Large intestine (tissue), 3 donors: ENCODE results near the gene LRRC1. TPM values are rescaled to one million over a fixed set of nuclear protein-coding genes. Genes with fewer than 3 reads are reported as not detected.
A peak's percentile ranks its signal among the peaks of the same experiment; 100 is the strongest.

Experiments
- DNase-seq, 2 donors: peaks; one replicate each; pipeline versions ENCODE4 v3.0.0 to v3.0.0-alpha.2; 2013
- H3K27ac ChIP-seq: one replicate; pipeline ENCODE4 v1.5.1; 2013; ENCODE audit warnings: low read length
- H3K27me3 ChIP-seq: 2 replicates; pipeline ENCODE4 v1.6.1; 2013; ENCODE audit warnings: low read length; ENCODE audit not compliant: control insufficient read depth, insufficient read depth
- H3K36me3 ChIP-seq: 2 replicates; pipeline ENCODE4 v1.6.1; 2013; ENCODE audit warnings: low read length; ENCODE audit not compliant: control insufficient read depth, insufficient read depth
- H3K4me1 ChIP-seq: one replicate; pipeline ENCODE4 v1.6.1; 2013; ENCODE audit warnings: low read length; ENCODE audit not compliant: control insufficient read depth, insufficient read depth
- H3K4me3 ChIP-seq: one replicate; pipeline ENCODE4 v1.5.1; 2013; ENCODE audit warnings: low read length
- H3K9me3 ChIP-seq: one replicate; pipeline ENCODE4 v1.6.1; 2013; ENCODE audit warnings: mild to moderate bottlenecking, low read depth, low read length, moderate library complexity; ENCODE audit not compliant: control insufficient read depth
- WGBS: methylation state at CpG from one replicate; pipeline ENCODE4 v1.1.5; 2013; ENCODE audit warnings: low lambda C conversion rate; ENCODE audit not compliant: insufficient coverage; 5-methylcytosine and 5-hydroxymethylcytosine counted together
- polyA plus RNA-seq: library from polyadenylated mRNA; unstranded; fragments of 120-200 nt; gene quantifications from one replicate; pipeline ENCODE4 v1.2.1, GENCODE V29; 2013

Gene LRRC1
- polyA plus RNA-seq, 1 donor = 40.6 TPM

DNA sequence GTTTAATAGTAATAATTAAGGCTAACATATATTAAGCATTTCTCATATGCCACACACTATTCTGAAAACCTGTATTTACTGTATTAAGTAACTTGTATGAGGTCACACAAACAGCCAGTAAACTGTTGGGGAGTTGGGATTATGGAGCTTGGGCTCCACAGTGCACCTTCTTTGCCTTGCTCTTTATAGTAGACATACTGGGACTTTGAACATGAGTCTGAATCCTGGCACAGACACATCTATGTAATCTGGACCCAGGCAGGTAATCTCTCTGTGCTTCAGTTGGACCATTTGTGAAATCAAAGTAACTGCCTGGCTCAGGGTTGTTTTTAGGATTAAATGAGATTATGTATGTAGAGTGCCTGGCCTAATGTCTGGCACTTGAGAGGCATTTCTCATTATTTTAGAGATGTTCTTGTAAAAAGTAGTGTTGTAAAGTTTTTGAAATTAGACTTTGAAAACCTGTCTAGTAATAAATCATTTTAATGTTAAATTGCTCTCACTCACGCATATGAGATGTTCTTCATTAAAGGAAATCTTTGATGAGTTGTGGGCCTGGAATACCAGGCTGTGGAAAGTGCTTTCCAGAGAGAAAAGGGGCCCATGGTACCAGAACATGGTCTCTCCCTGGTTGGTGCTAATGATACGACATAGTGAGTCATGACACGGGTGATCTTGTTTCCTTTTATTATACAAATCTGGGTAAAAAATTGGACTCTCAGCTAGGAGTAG lies 34.3 kb downstream of the LRRC1 start:
- H3K4me3 ChIP-seq = no peak overlapping the region
- H3K27me3 ChIP-seq = no peaks in the 10 kb centered on the region
- H3K9me3 ChIP-seq = no peaks in the 10 kb centered on the region
- DNase-seq = peak in 1 of 2 donors; percentile 51
- H3K27ac ChIP-seq = peak overlapping the region; percentile 79
- H3K36me3 ChIP-seq = no peaks in the 10 kb centered on the region
- no CpG with 5 or more reads among the region's 3 CpGs for WGBS
- peaks cover 45% of the 10 kb centered on the region for H3K4me1 ChIP-seq

GRCh38 chr6:53829698-53830221 lies 35.0 kb downstream of the LRRC1 start:
- H3K36me3 ChIP-seq = no peaks in the 10 kb centered on the region
- H3K9me3 ChIP-seq = no peaks in the 10 kb centered on the region
- DNase-seq = peak; percentile 66 to 84
- H3K4me3 ChIP-seq = no peak overlapping the region
- 100% methylated on average over 1 of the region's 5 CpGs for WGBS
- H3K4me1 ChIP-seq = peaks cover 45% of the 10 kb centered on the region
- no peaks in the 10 kb centered on the region for H3K27me3 ChIP-seq
- H3K27ac ChIP-seq = peak overlapping the region; percentile 79

- Histone ChIP-seq H3K4me3 (no peak overlapping the region), H3K9me3 (no peaks in the 10 kb centered on the region), H3K36me3 (no peaks in the 10 kb centered on the region), H3K27me3 (no peaks in the 10 kb centered on the region), H3K27ac (peak overlapping the region; percentile 79), H3K4me1 (peaks cover 41% of the 10 kb centered on the region)
- WGBS = no CpG with 5 or more reads among the region's 1 CpG
- DNase-seq = no peak
Observed at GRCh38 chr6:53830366-53830765, 35.6 kb downstream of the LRRC1 start.

- Histone ChIP-seq H3K9me3 (no peaks in the 10 kb centered on the region), H3K27ac (peak overlapping the region; percentile 49), H3K36me3 (no peaks in the 10 kb centered on the region), H3K4me3 (no peak overlapping the region), H3K27me3 (no peaks in the 10 kb centered on the region), H3K4me1 (peaks cover 37% of the 10 kb centered on the region)
- DNase-seq = peak in 1 of 2 donors; percentile 9
- WGBS = 100% methylated on average over 1 of the region's 5 CpGs
Observed at GRCh38 chr6:53831081-53831869, 36.5 kb downstream of the LRRC1 start.

DNA sequence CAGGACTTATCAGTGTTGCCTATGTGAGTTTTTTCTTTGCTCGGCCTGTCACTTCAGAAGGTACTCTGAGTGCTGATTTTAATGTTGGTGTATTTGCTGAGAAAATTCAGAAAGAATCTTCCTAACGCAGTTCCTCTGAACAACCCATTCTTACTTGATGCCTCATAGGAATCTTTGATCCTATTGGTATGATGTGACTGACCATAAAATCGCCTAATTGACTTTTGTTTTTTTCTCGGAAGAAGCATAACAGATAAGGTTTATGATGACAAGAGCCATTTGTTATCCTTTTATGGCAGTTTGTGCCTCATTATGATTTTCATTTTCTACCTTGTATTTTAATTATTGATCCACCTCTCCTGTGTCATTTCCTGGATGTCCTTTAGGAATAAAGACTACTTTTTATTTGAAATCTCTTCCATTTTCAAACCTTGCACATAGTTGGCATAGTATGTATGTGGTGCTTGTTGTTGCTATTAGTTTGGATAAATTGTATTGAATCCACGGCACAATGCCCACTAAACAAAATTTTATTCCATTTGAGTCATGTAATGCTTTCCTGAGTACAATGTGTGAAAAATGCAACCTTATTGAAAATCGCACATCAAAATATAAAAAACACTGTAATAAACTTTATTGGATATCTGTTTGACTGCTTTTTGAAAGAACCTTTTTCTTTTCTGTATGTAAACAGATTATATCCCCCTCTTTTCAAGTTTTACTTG lies 37.3 kb downstream of the LRRC1 start:
- H3K27me3 ChIP-seq = no peaks in the 10 kb centered on the region
- no peak overlapping the region for H3K4me3 ChIP-seq
- H3K36me3 ChIP-seq = no peaks in the 10 kb centered on the region
- DNase-seq = peak in 1 of 2 donors; percentile 57
- WGBS = 50% methylated on average over 3 of the region's 6 CpGs
- H3K9me3 ChIP-seq = no peaks in the 10 kb centered on the region
- peak overlapping the region; percentile 49 for H3K27ac ChIP-seq
- peaks cover 32% of the 10 kb centered on the region for H3K4me1 ChIP-seq

GRCh38 chr6:53833155-53833554 lies 38.4 kb downstream of the LRRC1 start:
- no peaks in the 10 kb centered on the region for H3K27me3 ChIP-seq
- no peaks in the 10 kb centered on the region for H3K36me3 ChIP-seq
- no peak overlapping the region for H3K4me3 ChIP-seq
- H3K9me3 ChIP-seq = no peaks in the 10 kb centered on the region
- no peak overlapping the region for H3K27ac ChIP-seq
- DNase-seq = no peak
- H3K4me1 ChIP-seq = peaks cover 24% of the 10 kb centered on the region

DNA sequence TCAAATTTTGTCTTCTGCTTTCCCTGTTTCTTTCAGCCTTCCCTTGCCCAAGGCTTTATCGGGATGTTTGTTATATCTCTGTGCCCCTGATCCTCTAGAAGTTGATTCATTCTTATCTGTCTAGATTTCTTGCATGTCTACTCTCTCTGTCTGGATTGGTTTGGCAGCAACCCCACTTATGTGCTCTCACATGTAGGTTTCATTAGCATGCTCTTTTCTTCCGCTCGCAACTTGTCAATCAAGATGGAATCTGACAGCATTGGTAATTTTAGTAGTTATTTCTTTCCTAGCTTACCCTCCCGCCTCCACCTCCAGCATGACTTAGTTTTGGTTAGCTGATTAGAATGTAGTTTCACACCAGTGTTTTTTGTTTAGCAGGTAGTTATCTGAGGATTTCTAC lies 39.3 kb downstream of the LRRC1 start:
- Histone ChIP-seq H3K9me3 (no peaks in the 10 kb centered on the region), H3K36me3 (no peaks in the 10 kb centered on the region), H3K4me1 (peaks cover 15% of the 10 kb centered on the region), H3K4me3 (no peak overlapping the region), H3K27ac (no peak overlapping the region), H3K27me3 (no peaks in the 10 kb centered on the region)
- 100% methylated on average over 1 of the region's 4 CpGs for WGBS
- DNase-seq = no peak

- H3K4me1 ChIP-seq = no peaks in the 10 kb centered on the region
- whole genome bisulfite sequencing = no CpG with 5 or more reads among the region's 3 CpGs
- DNase-seq = peak in 1 of 2 donors; percentile 23
Observed at GRCh38 chr6:53837865-53838769, 43.3 kb downstream of the LRRC1 start.

DNA sequence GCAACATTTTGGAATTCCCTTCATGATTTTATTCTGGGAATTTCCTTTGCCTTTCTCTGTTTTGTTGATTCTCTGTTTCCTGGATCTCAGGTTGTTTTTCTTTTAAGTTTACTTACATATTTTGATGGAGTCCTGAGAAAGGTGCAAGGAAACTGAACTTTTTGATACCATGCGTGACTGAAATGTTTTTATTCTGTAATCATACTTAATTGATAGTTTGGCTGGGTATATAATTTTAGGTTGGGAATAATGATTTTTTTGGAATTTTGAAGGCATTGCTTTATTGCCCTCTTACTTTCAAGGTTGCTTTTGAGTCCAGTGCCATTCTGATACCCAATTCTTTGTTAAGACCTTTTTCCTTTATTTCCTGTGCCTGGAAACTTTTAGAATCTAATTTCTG lies 45.2 kb downstream of the LRRC1 start:
- H3K4me1 ChIP-seq = peaks cover 3% of the 10 kb centered on the region
- no CpG with 5 or more reads among the region's 1 CpG for WGBS
- H3K36me3 ChIP-seq = no peaks in the 10 kb centered on the region
- no peaks in the 10 kb centered on the region for H3K27me3 ChIP-seq
- no peak for DNase-seq
- no peak overlapping the region for H3K4me3 ChIP-seq
- no peak overlapping the region for H3K27ac ChIP-seq
- H3K9me3 ChIP-seq = no peaks in the 10 kb centered on the region

More at GRCh38 chr6:53837865-53838769, 43.3 kb downstream of the LRRC1 start:
- Histone ChIP-seq H3K9me3 (no peaks in the 10 kb centered on the region), H3K27ac (no peak overlapping the region), H3K36me3 (no peaks in the 10 kb centered on the region), H3K27me3 (no peaks in the 10 kb centered on the region), H3K4me3 (no peak overlapping the region)
